ES-I3 (cell line): ENCODE results near the gene CEP41.

Source experiments
- H3K36me3 ChIP-seq: 2 replicates; pipeline ENCODE4 v1.6.1; 2013; ENCODE audit warnings: mild to moderate bottlenecking, low read length, control low read depth, moderate library complexity; ENCODE audit not compliant: insufficient read depth
- H3K4me1 ChIP-seq: 2 replicates; pipeline ENCODE4 v1.6.1; 2013; ENCODE audit warnings: mild to moderate bottlenecking, control low read depth, low read length; ENCODE audit not compliant: insufficient read depth
- H3K9ac ChIP-seq: 2 replicates; pipeline ENCODE4 v1.6.1; 2013; ENCODE audit warnings: low read depth, mild to moderate bottlenecking, low read length, moderate library complexity
- H3K9me3 ChIP-seq: 2 replicates; pipeline ENCODE4 v1.6.1; 2013; ENCODE audit warnings: mild to moderate bottlenecking, low read length, moderate library complexity; ENCODE audit not compliant: control insufficient read depth, insufficient read depth

Gene CEP41

DNA sequence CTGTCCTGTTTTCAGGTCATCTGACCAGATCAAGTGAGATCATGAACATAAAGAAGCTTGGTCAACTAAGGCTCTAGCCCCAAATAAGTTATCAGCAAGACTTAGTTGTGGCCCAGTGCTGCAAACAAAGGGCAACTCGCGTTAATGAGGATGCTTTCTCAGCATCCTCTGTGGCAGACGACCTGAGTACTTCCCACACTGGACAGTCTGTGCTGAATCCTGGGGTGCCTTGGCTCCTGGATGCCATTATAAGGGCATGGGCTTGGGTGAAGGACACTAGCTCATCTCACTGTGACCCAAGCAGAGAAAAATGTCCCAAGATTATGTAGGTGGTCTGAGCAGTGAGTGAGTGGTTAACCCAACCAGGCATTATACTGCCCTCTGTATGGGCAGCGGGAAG, 82.3 kb downstream of the CEP41 start:
- Histone ChIP-seq H3K9ac (no peak overlapping the region), H3K36me3 (no peaks in the 10 kb centered on the region), H3K9me3 (peaks cover 5% of the 10 kb centered on the region; the same call in 1 of the 2 replicates), H3K4me1 (peaks cover 17% of the 10 kb centered on the region)

- Histone ChIP-seq H3K4me1 (peaks cover 21% of the 10 kb centered on the region), H3K9me3 (peaks cover 5% of the 10 kb centered on the region; the same call in 1 of the 2 replicates), H3K36me3 (no peaks in the 10 kb centered on the region), H3K9ac (no peak overlapping the region)
These were observed 83.8 kb downstream of the CEP41 start for GRCh38 chr7:130356876-130357611.

- Histone ChIP-seq H3K9ac (no peak overlapping the region), H3K9me3 (peaks cover 5% of the 10 kb centered on the region; the same call in 1 of the 2 replicates), H3K36me3 (no peaks in the 10 kb centered on the region), H3K4me1 (peaks cover 28% of the 10 kb centered on the region)
These were observed 84.5 kb downstream of the CEP41 start for GRCh38 chr7:130356121-130356875.

DNA sequence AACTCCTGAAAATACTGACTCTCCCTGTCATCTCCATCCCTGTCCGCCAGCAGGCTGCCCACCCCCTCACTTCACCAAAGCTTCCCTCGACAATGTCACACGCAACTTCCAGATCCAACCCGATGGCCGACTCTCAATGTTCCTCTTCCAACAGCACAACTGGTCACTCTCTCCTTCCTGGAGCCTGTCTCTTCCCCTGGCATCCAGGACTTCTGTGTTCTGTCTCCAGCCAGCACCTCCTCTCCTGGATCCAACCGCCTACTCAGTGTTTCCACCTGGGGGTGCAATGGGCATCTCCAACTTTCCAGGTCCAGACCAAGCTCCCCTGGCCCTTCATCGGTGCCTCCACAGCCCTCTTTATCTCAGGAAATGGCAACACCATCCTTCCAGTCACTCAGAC, 87.6 kb downstream of the CEP41 start:
- H3K4me1 ChIP-seq = peaks cover 35% of the 10 kb centered on the region
- no peak overlapping the region for H3K9ac ChIP-seq
- H3K9me3 ChIP-seq = no peaks in the 10 kb centered on the region
- no peaks in the 10 kb centered on the region for H3K36me3 ChIP-seq

GRCh38 chr7:130352194-130353074, 88.4 kb downstream of the CEP41 start:
- H3K9me3 ChIP-seq = no peaks in the 10 kb centered on the region
- H3K36me3 ChIP-seq = no peaks in the 10 kb centered on the region
- H3K9ac ChIP-seq = no peak overlapping the region; the same call in 1 of the 2 replicates
- peaks cover 35% of the 10 kb centered on the region for H3K4me1 ChIP-seq

DNA sequence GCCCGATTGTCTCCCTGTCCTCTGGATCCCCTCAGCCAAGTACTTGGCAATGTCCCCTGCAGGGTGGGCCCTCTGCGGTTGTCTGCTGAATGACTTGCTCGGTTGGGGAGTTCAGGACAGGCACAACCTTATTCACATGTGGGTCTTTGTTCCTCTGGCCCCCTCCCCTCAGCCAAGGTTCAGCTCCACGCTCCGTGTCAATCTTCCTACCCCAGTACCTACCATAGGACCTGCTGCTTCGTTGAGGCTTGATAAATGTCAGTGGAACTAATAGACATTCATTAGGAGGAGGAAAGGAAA, 89.1 kb downstream of the CEP41 start:
- Histone ChIP-seq H3K36me3 (no peaks in the 10 kb centered on the region), H3K4me1 (peaks cover 30% of the 10 kb centered on the region), H3K9me3 (no peaks in the 10 kb centered on the region), H3K9ac (peak overlapping the region; percentile 31; the same call in 1 of the 2 replicates)

DNA sequence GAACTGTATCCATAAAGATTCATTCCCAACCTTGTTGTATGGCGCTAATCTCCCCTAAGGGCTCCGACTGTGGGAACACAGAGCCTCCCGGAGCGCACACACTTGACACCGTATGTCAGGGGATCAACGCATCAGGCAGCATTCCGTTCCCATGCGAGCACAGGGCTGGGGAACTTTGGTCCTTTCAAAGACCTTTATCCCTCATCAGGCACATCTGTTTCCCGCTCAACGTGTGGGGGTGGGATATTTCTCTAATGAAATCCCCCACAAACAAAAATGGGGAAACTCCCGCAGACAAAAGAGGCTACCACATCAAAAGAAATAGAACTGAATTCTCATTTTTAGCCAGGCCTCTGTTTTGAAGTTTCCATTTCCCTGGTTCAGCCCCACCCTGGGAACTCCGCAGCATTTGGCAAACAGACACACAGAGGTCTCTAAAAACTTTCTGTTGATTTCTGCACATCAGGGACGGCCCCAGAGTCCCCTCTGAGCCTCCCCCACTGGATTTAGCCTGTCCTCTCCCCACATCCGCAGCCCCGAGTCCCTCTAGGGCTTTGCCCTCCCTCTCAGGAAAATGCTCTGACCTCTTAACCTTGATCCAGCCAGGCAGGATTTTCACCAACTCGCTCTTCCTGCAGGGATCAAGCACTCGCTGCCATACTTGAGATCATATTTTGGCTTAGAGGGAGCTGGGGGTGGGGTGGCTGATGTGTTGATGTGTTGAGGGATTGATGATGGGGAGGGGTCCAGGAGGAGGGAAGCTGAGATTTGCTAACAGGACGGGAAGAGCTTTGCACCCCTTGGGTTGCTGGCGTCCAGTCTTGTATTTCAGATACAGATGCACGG, 89.6 kb downstream of the CEP41 start:
- peak overlapping the region; percentile 31; the same call in 1 of the 2 replicates for H3K9ac ChIP-seq
- no peaks in the 10 kb centered on the region for H3K9me3 ChIP-seq
- no peaks in the 10 kb centered on the region for H3K36me3 ChIP-seq
- H3K4me1 ChIP-seq = peaks cover 25% of the 10 kb centered on the region

DNA sequence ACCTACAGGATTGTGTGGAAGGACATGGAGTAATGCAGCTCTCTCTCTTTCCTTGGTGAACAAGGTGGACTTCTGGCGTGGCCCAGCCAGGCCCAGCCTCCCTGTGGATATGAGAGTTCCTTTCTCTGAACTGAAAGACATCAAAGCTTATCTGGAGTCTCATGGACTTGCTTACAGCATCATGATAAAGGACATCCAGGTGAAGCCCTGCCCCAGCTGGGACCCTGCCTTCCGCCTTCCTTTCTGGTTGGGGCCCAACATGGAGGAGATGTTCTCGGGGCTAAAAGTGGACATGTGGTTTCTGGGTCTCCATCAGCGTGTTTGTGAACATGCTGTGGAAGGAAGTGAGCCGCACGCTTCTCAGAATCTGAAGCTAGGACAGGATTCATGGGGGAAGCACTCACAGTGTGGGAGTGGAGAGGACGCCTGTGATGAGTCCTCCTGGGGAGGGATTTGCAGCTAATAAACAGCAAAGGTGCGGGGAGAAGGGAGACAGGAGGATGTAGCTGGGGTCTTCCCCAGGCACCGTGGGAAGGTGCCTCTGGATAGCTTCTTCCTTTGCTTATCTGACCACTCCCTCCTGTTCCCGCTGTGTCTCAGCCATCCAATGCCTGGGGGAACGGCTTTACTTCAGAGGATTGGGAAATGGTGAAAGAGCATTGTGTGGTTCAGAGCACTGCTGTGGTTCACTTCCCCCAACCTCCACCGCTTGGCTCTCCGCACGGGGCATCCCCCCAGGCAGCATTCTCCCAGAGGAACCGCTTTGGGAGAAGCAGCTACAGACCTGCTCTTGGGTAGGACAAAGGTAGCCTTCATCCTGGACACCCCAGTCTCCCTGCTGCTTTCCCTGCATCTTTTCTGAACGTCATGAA, 90.7 kb downstream of the CEP41 start:
- H3K9me3 ChIP-seq = no peaks in the 10 kb centered on the region
- H3K36me3 ChIP-seq = no peaks in the 10 kb centered on the region
- H3K9ac ChIP-seq = peak overlapping the region; percentile 0; the same call in 1 of the 2 replicates
- peaks cover 20% of the 10 kb centered on the region for H3K4me1 ChIP-seq

GRCh38 chr7:130346941-130347340, 93.9 kb downstream of the CEP41 start:
- no peak overlapping the region for H3K9ac ChIP-seq
- no peaks in the 10 kb centered on the region for H3K36me3 ChIP-seq
- H3K9me3 ChIP-seq = no peaks in the 10 kb centered on the region
- peaks cover 21% of the 10 kb centered on the region for H3K4me1 ChIP-seq

DNA sequence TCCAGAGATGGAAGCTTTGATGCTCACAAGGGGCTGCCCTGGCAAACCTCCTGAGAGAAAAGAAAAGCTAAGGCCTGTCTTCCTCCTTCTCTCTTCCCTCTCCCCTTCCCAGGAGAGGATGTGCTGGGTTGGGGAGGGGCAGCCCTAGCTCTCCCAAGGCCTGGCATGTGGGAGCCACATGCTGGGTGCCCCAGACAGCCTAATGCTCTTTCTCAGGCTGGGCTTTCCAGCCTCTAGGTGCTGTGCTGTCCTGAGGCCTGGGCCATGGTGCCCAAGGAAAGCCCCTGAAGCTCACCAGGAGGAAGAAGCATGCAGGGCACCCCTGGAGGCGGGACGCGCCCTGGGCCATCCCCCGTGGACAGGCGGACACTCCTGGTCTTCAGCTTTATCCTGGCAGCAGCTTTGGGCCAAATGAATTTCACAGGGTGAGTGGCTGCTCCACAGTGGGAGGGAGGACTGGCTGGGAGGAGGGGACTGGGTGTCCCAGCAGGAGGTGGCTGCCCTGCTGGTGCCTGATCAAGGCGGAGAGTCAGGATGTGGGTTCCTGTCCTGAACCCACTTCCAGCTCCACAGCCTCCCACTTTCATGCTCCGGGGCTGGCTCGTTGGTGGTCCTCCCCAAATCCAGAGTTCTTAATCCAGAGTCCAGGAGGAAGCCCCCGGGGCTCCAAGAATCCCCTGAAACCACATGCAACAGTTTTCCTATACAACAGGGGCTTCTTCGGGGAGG, 94.5 kb downstream of the CEP41 start:
- Histone ChIP-seq H3K36me3 (no peaks in the 10 kb centered on the region), H3K9ac (no peak overlapping the region), H3K9me3 (no peaks in the 10 kb centered on the region), H3K4me1 (peaks cover 15% of the 10 kb centered on the region; the same call in 1 of the 2 replicates)

GRCh38 chr7:130345725-130346124, 95.1 kb downstream of the CEP41 start:
- H3K36me3 ChIP-seq = no peaks in the 10 kb centered on the region

DNA sequence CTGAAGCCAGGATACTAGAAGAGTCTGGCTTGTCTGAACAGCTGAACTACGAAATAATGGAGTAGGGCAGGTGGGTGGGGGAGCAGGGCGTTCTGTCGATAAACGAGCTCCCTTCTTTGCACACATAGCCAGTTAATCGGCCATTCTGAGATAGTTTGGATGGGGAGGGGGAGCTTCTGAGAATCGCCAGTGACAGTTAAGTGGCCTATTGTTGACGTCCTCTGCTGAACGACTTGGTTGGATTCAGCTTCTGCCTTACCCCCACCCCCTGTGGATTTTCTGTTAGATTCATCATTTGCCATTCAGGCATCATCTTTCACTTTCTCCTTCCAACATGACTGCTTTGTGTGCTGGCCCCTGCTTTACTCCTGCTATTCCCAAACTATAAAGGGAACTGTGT, 95.7 kb downstream of the CEP41 start:
- Histone ChIP-seq H3K9me3 (no peaks in the 10 kb centered on the region), H3K36me3 (no peaks in the 10 kb centered on the region), H3K4me1 (peaks cover 8% of the 10 kb centered on the region; the same call in 1 of the 2 replicates), H3K9ac (no peak overlapping the region)

More at GRCh38 chr7:130345725-130346124, 95.1 kb downstream of the CEP41 start:
- peaks cover 11% of the 10 kb centered on the region; the same call in 1 of the 2 replicates for H3K4me1 ChIP-seq
- H3K9ac ChIP-seq = no peak overlapping the region
- no peaks in the 10 kb centered on the region for H3K9me3 ChIP-seq
